IPS-15b (cell line): ENCODE results near the gene CASP1.
"Not testable (repeated sequence)": the region's sequence is repeated elsewhere in the genome, so short reads cannot be mapped to it uniquely, and the experiment has no call there.

Experiments
- H3K27me3 ChIP-seq: one replicate; pipeline ENCODE4 v1.6.1; 2013; ENCODE audit warnings: low read length; ENCODE audit not compliant: control insufficient read depth, insufficient read depth
- H3K36me3 ChIP-seq: one replicate; pipeline ENCODE4 v1.6.1; 2013; ENCODE audit warnings: low read length; ENCODE audit not compliant: control insufficient read depth, insufficient read depth
- H3K4me1 ChIP-seq: one replicate; pipeline ENCODE4 v1.6.1; 2013; ENCODE audit warnings: mild to moderate bottlenecking, low read length; ENCODE audit not compliant: control insufficient read depth, insufficient read depth
- H3K4me3 ChIP-seq: one replicate; pipeline ENCODE4 v1.5.1; 2013; ENCODE audit warnings: low read depth, low read length
- H3K9ac ChIP-seq: one replicate; pipeline ENCODE4 v1.6.1; 2013; ENCODE audit warnings: low read depth, mild to moderate bottlenecking, low read length
- H3K9me3 ChIP-seq: one replicate; pipeline ENCODE4 v1.6.1; 2013; ENCODE audit warnings: mild to moderate bottlenecking, low read length; ENCODE audit not compliant: control insufficient read depth, insufficient read depth

Gene CASP1

DNA sequence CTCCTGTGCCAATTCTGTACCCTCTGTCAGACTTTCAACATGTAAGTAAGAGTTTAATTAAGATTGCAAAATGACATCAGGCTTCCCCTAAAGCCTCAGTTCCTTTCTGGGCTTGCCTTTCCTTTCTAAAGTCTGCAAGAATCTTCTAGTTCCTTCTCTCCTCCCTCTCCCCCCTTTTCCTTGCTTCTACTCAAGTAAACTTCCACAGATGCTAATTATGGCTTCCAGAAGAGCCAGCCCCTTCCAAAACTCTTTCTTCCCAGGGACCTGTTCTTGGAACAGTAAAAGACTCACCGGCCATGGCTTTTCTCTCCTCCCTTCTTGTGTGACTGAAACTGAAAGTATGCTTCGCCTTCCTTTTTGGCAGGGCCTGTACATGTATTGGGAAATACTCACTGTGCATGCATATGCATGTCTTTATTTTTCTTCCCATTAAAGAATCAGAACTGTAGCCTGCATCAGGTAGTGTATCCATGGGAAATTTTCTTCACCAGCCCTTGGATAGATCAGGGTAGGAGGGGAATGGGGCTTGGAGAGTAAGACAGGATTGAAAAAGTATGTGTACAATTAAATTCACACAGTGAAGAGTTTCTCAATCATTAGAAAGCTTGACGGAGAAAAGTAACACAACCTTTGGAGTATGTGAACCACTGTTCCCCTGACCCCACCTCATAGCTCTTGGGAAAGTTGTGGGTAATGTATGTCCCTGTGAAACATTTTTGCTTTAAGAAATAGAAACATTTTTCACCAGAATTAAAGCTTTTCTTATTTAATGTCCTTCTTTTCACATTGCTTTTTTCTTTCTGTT lies at the start of gene CASP1:
Gene CASP1, minus strand, starts transcription at position 332 of the 808 bp plus-strand sequence. Its CDS starts 31 bp downstream, at position 301.
- Histone ChIP-seq H3K9ac (no peak within 1 kb of the TSS), H3K9me3 (no peaks in the 10 kb centered on the region), H3K4me1 (no peaks in the 10 kb centered on the region), H3K27me3 (no peaks in the 10 kb centered on the region), H3K36me3 (no peaks in the 10 kb centered on the region), H3K4me3 (no peak within 1 kb of the TSS)

DNA sequence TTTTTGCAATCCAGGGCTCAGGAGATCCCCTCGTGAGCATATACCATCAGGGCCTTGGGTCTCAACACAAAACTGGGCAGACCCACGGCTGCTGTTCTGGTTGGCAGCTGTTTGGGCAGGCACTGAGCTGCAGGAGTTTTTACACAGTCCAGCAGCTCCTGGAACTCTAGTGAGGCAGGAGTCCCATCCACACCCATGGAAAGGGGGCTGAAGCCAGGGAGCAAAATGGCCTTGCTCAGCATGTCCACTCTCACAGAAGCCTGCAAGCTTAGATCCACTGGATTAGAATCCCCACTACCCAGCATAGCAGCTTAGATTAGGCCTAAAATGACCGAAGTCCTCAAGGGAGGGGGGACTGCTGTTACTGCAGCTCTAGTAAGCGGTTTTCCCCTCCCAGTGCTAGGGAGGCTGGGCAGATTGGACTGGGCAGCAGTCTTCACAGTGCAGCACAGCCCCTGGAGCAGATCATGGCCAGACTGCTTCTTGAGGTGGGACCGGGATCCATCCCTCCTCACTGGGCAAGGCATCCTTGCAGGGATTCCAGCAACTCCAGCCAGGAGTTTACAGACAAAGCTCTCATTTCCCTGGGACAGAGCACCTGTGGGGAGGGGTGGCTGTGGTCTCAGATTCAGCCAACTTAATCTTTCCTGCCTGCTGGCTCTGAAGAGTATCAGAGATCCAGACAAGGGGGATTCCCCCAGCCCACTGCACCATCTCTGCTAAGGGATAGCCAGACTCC lies 46.6 kb upstream of the CASP1 start:
- Histone ChIP-seq H3K4me3 (no peak overlapping the region), H3K9me3 (no peaks in the 10 kb centered on the region), H3K36me3 (no peaks in the 10 kb centered on the region), H3K4me1 (peaks cover 7% of the 10 kb centered on the region), H3K9ac (no peak overlapping the region), H3K27me3 (no peaks in the 10 kb centered on the region)

DNA sequence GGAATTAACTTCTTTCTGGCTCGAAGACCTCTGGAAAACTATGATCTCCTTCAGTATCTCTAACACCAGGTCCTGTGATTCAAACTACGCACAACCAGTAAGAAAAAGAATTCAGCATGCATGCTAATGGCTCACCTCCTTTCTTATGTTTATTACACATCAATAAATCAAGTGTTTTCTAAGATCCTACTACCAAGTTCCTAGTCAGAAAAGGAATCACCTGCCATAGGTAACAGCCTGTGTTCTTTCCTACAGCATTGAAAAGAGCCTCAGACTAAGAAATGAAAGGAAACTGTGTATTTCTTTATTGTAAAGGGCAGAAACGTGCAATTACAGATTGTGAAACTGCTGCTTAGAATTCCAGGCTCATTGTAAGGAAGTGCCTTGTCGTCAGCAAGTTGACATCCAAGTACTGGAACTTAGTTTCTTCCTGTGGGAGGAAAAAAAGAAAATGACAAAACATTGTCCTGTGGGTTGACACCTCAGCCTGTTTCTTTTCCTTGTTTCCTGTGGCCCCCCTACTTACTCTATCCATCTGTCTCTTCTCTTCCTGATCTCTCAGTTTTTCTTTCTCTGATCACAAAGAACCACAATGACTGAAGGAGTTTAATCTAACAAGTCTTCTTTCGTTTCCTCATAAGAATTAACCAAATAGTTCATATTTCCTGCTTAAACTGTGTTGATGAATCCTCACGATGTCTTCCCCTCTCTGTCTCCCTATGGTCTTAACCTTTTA lies 45.4 kb upstream of the CASP1 start:
- H3K9ac ChIP-seq, H3K4me1 ChIP-seq, H3K4me3 ChIP-seq, H3K36me3 ChIP-seq, H3K27me3 ChIP-seq, H3K9me3 ChIP-seq: not testable (repeated sequence)

DNA sequence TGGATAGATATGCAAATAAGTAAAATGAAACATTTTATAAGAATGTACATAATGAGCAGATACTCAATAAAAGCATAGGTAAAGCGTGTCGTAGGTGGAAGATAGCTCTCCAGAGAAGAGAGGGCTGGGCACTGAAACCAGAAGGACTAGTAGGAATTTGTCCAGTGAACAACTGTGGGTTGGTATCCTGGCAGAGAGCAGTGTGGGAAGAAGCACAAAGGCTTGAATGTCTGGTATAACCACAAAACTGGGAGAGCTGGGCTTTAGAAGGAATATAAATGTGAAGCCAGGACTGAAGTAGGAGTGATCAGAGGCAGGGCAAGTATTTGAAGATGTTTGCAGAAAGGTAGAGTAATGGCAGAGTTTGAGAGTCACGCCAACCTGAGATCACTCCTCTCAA lies 43.3 kb upstream of the CASP1 start:
- H3K27me3 ChIP-seq, result no peaks in the 10 kb centered on the region
- H3K36me3 ChIP-seq, result no peaks in the 10 kb centered on the region
- H3K9ac ChIP-seq, result no peak overlapping the region
- peaks cover 7% of the 10 kb centered on the region for H3K4me1 ChIP-seq
- no peak overlapping the region for H3K4me3 ChIP-seq
- H3K9me3 ChIP-seq, result no peaks in the 10 kb centered on the region

DNA sequence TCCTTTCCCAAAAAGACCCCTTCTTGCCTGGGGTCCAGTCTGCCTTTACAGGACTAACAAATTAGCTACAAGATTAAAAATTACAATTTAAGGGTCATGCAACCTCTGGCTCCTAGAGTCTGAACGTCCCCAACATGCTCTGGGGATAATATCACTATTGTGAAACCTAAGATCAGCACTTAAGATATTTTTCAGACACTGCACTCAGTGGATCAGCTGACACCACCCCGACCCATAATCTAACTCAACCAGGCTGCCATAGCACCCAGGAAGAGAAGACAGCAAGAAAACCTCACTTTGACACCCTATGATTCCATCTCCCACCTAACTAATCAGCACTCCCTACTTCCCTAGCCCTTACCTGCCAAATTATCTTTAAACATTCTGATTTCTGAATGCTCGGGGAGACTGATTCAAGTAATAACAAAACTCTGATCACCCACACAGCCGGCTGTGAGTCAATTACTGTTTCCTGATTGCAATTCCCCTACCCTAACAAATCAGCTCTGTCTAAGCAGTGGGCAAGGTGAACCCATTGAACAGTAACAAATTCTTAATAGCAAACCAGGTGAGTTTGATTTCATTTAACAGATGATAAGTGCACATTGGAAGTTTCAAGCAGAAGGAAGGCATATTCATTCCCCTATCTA lies 42.3 kb upstream of the CASP1 start:
- H3K27me3 ChIP-seq, H3K36me3 ChIP-seq, H3K9me3 ChIP-seq, H3K4me1 ChIP-seq, H3K9ac ChIP-seq, H3K4me3 ChIP-seq: not testable (repeated sequence)

DNA sequence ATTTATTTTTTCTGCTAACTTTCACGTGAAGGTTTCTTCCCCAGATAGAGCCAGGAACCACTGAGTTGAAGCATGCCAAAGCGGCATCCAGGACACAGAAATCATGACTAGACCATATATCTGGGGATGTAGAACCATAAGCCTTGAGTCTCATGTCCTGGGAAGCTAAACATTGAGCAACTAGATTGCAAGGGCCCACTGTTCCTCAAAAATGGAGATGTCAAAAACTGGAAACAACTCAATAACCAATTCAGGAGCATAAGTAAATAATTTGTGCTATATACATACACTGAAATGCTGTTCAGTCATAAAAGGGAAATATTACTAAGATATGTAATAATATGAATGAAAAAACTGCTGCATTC lies 39.2 kb upstream of the CASP1 start:
- H3K36me3 ChIP-seq, result no peaks in the 10 kb centered on the region
- H3K4me3 ChIP-seq, result no peak overlapping the region
- H3K9ac ChIP-seq, result no peak overlapping the region
- H3K4me1 ChIP-seq, result no peaks in the 10 kb centered on the region
- H3K27me3 ChIP-seq, result no peaks in the 10 kb centered on the region
- H3K9me3 ChIP-seq, result no peaks in the 10 kb centered on the region

DNA sequence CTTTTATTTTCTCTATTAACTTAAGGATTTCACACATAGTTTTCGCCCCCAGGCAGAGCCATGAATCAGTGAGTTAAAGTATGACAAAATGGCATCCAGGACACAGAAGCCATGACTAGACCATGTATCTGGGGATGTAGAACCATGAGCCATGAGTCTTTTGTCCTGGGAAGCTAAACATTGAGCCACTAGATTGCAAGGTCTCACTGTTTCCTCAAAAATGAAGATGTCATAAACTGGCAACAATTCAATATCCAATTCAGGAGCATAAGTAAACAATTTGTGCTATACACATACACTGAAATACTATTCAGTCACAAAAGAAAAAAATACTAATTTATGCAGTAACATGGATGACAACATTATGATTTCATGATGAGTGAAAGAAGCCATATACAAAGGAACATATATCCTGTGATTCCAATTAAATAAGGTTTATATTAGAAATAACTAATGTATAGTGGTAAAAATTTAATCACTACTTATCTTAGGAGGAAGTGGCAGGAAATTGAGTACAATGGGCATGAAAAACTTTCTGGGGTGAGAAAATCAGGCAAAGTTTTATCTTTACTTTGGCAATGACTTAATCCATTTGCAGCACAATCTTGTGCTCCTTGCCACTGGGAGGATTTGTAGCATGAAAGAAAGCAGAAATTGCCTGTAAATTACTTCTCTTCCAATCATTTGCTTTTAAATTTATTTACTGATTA lies 38.7 kb upstream of the CASP1 start:
- H3K4me3 ChIP-seq, result no peak overlapping the region
- no peaks in the 10 kb centered on the region for H3K36me3 ChIP-seq
- H3K4me1 ChIP-seq, result no peaks in the 10 kb centered on the region
- no peaks in the 10 kb centered on the region for H3K27me3 ChIP-seq
- no peak overlapping the region for H3K9ac ChIP-seq
- H3K9me3 ChIP-seq, result no peaks in the 10 kb centered on the region

DNA sequence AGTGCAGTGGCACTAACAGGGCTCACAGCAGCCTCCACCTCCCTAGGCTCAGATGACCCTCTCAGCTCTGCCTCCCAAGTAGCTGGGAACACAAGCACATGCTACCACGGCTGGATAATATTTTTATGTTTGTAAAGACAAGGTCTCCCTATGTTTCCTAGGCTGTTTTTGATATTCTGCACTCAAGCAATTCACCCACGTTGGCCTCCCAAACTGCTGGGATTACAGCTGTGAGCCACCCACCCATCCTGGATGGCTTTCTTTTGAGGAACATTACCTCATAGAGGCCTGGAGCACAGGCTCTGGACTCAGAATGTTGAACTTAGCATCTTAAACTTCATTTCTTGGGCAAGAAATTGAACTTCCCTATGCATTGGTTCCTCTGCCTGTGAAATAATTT lies 37.1 kb upstream of the CASP1 start:
- H3K36me3 ChIP-seq, H3K9me3 ChIP-seq: not testable (repeated sequence)

DNA sequence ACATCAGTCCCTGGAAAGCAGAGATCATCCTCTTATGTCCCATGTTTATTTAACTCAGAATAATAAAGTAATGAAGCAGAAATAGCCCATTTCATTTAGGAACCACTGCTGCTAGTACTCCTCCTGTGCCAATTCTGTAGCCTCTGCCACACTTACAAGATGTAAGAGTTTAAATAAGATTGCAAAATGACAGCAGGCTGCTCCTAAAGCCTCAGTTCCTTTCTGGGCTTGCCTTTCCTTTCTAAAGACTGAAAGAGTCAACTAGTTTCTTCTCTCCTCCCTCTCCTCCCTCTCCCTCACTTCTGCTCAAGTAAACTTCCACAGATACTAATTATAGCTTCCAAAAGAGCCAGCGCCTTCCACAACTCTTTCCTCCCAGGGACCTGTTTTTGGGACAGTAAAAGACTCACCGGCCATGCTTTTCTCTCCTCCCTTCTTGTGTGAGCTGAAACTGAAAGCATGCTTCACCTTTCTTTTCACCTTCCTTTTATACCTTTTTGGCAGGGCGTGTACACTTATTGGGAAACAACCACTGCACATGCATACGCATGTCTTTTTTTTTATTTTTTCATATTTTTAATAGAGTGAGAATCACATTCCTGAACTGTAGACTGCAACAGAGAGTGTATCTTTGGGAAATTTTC lies 36.3 kb upstream of the CASP1 start:
- Histone ChIP-seq H3K4me1 (no peaks in the 10 kb centered on the region), H3K36me3 (no peaks in the 10 kb centered on the region), H3K9me3 (no peaks in the 10 kb centered on the region), H3K4me3 (no peak overlapping the region), H3K27me3 (no peaks in the 10 kb centered on the region), H3K9ac (no peak overlapping the region)

More for the DNA sequence above, 37.1 kb upstream of the CASP1 start:
- not testable (repeated sequence) for H3K9ac ChIP-seq, H3K4me3 ChIP-seq, H3K4me1 ChIP-seq, H3K27me3 ChIP-seq

DNA sequence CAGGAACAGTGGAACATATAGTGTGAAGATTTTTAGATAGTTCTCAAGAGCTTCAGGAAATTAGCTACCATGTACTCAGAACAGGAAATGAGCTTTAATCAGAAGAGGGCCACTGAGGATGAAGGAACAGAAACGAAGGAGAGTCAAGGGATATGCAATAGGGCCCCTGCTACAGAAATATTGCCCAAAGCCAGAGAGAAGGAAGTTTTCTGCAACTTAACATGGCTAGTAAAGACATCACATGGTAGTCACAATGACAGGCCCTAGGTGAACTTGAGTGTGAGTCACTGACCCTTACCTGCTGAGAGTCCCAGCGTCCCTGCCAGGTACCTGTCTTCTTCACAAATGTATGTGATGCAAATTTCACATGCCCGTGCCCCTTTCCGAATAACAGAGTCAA lies 35.4 kb upstream of the CASP1 start:
- no peak overlapping the region for H3K4me3 ChIP-seq
- no peaks in the 10 kb centered on the region for H3K36me3 ChIP-seq
- no peaks in the 10 kb centered on the region for H3K27me3 ChIP-seq
- no peaks in the 10 kb centered on the region for H3K4me1 ChIP-seq
- H3K9ac ChIP-seq, result no peak overlapping the region
- no peaks in the 10 kb centered on the region for H3K9me3 ChIP-seq

DNA sequence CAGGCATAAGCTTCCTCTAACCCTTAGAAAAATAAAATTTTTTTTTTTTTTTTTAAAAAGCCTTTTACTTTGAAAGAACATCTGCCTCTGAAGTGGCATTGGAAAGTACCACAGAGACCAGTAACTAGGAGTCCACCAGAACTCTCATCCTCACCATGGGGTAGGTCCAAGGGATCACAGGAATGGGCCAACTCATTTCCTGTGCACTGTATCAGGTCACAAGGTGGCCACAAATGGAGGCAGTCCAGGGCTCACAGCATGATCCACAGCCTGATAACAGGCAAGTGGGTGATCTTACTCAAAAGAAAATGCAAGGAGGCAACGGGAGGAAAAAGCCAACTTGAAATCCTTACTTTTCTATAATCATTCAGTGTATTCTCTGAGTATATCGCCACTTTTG lies 34.8 kb upstream of the CASP1 start:
- H3K36me3 ChIP-seq, H3K4me1 ChIP-seq, H3K9me3 ChIP-seq, H3K9ac ChIP-seq, H3K27me3 ChIP-seq, H3K4me3 ChIP-seq: not testable (repeated sequence)
